Activated CD8-positive, alpha-beta memory T cell treated with anti-CD3 and anti-CD28 coated beads, Interleukin-2, amount 10 ng/mL, durations not matched to agents 7 days and 5 days (primary cell): Measurements from ENCODE around the gene ZNF407. TPM values are rescaled to one million over a fixed set of nuclear protein-coding genes. Genes with fewer than 3 reads are reported as not detected.

Experiments used
- ATAC-seq: fragments of 150-1000 bp; cut with Tn5 transposase; one replicate; pipeline ENCODE4 v1.10.0; 2021; ENCODE audit warnings: moderate library complexity
- CTCF ChIA-PET: fragments of 350-600 bp; sonication (Branson Sonifier 250); formaldehyde crosslinking; loops from one replicate; lab custom pipeline; 2021; ENCODE audit warnings: antibody characterized with exemption; lab: Charles Lee
- DNase-seq: peaks from one replicate; pipeline ENCODE4 v3.0.0-alpha.2; 2020
- H3K27ac Mint-ChIP-seq: one replicate; pipeline ENCODE4 v1.8.0; 2021; ENCODE audit warnings: mild to moderate bottlenecking, mixed read lengths
- H3K27me3 Mint-ChIP-seq: one replicate; pipeline ENCODE4 v1.8.0; 2021; ENCODE audit warnings: mixed read lengths
- H3K36me3 Mint-ChIP-seq: one replicate; pipeline ENCODE4 v1.8.0; 2021; ENCODE audit warnings: mild to moderate bottlenecking, mixed read lengths
- H3K4me1 Mint-ChIP-seq: one replicate; pipeline ENCODE4 v1.8.0; 2021; ENCODE audit warnings: mixed read lengths
- H3K4me3 Mint-ChIP-seq: one replicate; pipeline ENCODE4 v1.8.0; 2021; ENCODE audit warnings: mild to moderate bottlenecking, moderate library complexity, mixed read lengths
- H3K9me3 Mint-ChIP-seq: one replicate; pipeline ENCODE4 v1.8.0; 2022; ENCODE audit warnings: low read depth, mixed read lengths
- total RNA-seq, 2 experiments: library from RNA; stranded (reverse); gene quantifications; one replicate each; pipeline ENCODE4 v1.2.3, GENCODE V29; 2021

ZNF407 gene
- total RNA-seq, 2 experiments from 2014 or later: 12.9 to 16.6 TPM

DNA sequence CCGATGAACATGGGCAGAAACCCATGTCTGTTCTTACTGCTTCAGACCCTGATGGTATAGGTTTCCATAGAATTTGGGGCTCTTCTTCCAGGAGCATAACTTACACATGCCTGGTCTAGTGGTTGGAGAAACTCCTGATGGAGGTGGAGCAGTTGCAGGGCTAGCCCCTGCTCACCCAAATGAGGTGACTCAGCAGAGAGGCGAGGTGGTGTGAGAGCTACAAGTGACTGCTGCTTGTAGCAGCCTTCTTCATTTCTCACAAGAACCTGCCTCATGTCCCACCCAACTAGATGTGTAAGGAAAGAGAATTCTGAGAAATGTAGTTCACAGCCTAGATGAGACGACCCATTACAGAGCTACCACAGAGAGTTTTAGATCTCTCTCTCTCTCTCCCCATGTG lies 105.3 kb downstream of the ZNF407 start:
- H3K9me3 Mint-ChIP-seq: no peaks in the 10 kb centered on the region
- no peak for ATAC-seq
- peaks cover 8% of the 10 kb centered on the region for H3K4me1 Mint-ChIP-seq
- DNase-seq: no peak
- H3K4me3 Mint-ChIP-seq: no peak overlapping the region
- no peaks in the 10 kb centered on the region for H3K27me3 Mint-ChIP-seq
- no peak overlapping the region for H3K27ac Mint-ChIP-seq
- H3K36me3 Mint-ChIP-seq: peaks cover 5% of the 10 kb centered on the region
- CTCF ChIA-PET: interaction anchor here (0.7 kb wide), 1 partner anchor 15 kb away, joined by 3 read pairs; no protein-coding TSS in a partner anchor

DNA sequence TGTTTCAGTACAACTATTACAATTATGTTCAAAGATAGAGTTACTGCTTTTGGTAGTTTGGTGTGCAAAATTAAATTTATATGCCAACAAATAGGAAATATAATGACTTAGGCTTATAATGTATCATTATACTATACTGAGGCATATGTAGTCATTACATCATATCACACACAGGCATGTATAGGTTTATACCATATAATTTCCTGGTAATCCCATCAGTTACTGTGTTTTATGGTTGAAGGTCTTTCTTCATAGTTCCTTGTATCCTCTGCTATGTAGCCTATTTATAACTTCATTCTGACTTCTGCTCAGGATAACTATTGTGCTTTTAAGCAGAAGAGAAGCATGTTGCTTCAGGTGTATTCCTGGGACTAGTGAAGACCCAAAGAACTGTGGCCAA lies 110.5 kb downstream of the ZNF407 start:
- Mint-ChIP-seq H3K4me1 (peaks cover 8% of the 10 kb centered on the region), H3K4me3 (no peak overlapping the region), H3K9me3 (no peaks in the 10 kb centered on the region), H3K27ac (no peak overlapping the region), H3K36me3 (peaks cover 5% of the 10 kb centered on the region), H3K27me3 (no peaks in the 10 kb centered on the region)
- ATAC-seq: no peak
- no peak for DNase-seq
- CTCF ChIA-PET: no interaction called here

DNA sequence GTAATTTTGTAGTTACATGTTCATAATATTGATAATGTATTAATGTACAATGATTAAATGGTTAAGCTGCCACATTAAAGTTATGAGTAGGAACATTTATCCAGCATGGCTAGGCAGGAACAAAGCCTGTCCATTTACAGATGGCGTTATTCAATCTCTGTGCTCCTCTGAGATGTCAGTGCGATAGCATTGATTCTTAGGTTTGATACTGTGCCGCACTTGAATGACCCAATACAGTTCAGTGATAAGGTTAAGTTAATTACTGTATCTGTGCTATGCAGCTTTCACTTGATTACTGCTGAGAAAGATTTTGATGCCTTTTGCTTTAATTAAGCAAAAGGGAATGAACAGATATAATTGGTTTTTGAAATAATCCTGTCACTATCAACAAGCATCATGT lies 111.8 kb downstream of the ZNF407 start:
- CTCF ChIA-PET: no interaction called here
- no peak overlapping the region for H3K4me3 Mint-ChIP-seq
- H3K4me1 Mint-ChIP-seq: peaks cover 9% of the 10 kb centered on the region
- ATAC-seq (no peak), DNase-seq (no peak)
- no peaks in the 10 kb centered on the region for H3K27me3 Mint-ChIP-seq
- H3K27ac Mint-ChIP-seq: no peak overlapping the region
- peaks cover 5% of the 10 kb centered on the region for H3K36me3 Mint-ChIP-seq
- no peaks in the 10 kb centered on the region for H3K9me3 Mint-ChIP-seq

DNA sequence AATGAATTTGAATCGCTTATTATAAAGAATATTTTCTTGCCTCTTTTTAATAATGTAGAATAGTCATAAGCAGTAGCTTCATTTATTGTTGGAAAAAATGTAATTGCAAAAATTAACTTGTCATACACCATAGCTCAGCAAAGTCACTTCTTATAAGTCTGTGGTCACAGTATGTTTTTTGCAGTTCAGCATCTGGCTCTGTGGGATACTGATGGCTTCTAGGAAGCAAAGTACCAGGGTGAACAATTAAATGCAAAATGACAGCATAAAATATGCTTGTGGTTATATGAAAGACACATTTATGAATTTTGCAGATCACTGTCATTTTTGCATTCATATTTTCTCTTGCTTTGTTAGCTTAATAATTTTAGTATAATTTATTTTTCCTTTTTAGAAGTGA lies 116.5 kb downstream of the ZNF407 start:
- H3K4me3 Mint-ChIP-seq: no peak overlapping the region
- no peaks in the 10 kb centered on the region for H3K9me3 Mint-ChIP-seq
- DNase-seq (no peak), ATAC-seq (no peak)
- H3K27ac Mint-ChIP-seq: no peak overlapping the region
- H3K36me3 Mint-ChIP-seq: peaks cover 2% of the 10 kb centered on the region
- CTCF ChIA-PET: no interaction called here
- H3K27me3 Mint-ChIP-seq: no peaks in the 10 kb centered on the region
- H3K4me1 Mint-ChIP-seq: peaks cover 3% of the 10 kb centered on the region

DNA sequence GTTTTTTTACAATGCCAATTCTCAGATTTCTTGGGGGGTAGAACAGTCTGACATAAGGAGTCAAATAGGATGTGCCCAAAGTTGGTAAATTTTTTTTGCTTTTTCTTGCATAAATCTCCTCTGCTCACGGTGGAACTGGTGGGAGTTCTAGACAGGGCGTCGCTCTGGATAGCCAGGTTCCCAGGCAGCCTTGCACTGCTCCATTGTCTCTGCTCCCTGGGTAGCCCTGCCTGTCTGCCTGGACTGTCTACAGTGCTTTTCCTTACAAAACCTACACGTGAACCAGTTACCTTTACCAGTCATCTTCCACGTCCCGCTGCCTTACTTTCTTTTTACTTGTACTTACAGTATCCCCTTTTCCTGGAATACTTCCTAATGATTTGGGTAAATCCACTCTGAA lies 117.1 kb downstream of the ZNF407 start:
- no peak for DNase-seq
- CTCF ChIA-PET: no interaction called here
- Mint-ChIP-seq H3K4me3 (no peak overlapping the region), H3K9me3 (no peaks in the 10 kb centered on the region), H3K27ac (no peak overlapping the region), H3K27me3 (no peaks in the 10 kb centered on the region), H3K4me1 (peaks cover 3% of the 10 kb centered on the region), H3K36me3 (peaks cover 4% of the 10 kb centered on the region)
- ATAC-seq: no peak

DNA sequence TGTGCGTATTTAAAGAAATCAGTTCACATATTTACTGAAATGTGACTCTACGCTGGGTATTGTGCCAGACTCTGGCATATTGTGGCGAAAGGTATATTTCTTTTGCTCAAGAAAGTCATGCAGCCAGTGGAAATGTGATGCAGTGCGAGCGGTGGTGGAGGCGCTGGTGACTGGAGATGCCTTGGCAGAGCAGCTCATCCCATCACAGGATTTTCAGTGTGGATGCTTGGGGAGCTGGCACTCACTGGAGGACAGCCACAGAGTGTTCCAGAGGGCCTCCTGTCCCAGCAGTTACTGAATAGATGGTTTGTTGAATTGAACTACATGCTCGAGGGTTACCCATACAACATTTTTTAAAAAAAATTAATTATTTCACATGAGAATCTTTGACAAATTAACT lies 117.6 kb downstream of the ZNF407 start:
- CTCF ChIA-PET: no interaction called here
- H3K4me3 Mint-ChIP-seq: no peak overlapping the region
- no peaks in the 10 kb centered on the region for H3K27me3 Mint-ChIP-seq
- no peak overlapping the region for H3K27ac Mint-ChIP-seq
- H3K36me3 Mint-ChIP-seq: peaks cover 4% of the 10 kb centered on the region
- ATAC-seq (no peak), DNase-seq (no peak)
- H3K4me1 Mint-ChIP-seq: peaks cover 3% of the 10 kb centered on the region
- no peaks in the 10 kb centered on the region for H3K9me3 Mint-ChIP-seq

DNA sequence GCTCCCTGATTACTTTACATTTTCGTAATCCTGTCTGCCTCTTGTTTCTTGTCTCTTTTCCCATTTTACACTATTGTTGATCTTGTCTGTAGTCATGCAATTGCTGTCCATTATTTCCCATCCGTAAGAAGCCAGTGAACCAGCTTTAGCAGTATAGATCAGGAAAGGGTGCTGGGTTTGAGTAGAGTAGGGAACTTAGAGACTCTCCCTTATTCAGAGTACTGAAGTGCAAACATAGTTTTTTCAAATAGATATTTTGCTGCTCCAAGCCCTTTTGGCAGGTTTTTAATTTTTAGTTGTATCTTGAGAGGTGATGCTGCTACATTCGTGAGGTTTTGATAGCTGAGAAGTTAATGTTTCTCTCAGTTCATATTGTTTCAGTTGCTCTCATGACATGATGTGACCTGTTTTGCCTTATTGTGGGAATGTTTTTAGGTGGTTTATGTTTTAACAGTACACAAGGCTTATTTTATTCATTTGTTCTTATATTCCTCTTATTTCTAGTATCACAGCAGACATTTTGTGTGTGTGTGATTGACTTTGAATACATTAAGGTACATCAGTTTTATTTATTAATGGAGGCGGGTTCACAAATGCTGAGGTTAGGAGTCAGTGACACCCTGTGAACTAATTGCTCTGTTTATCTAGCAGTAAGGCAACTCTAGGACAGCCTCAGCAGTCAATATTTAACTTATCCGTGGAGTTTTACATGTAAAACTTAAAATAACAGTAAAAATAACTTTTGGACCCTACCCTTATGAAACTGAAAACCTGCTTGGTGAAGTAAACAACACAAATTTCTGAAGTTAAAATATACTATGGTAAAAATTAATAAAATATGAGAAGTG lies 118.4 kb downstream of the ZNF407 start:
- H3K4me3 Mint-ChIP-seq: no peak overlapping the region
- H3K27me3 Mint-ChIP-seq: no peaks in the 10 kb centered on the region
- CTCF ChIA-PET: no interaction called here
- ATAC-seq (no peak), DNase-seq (no peak)
- peaks cover 3% of the 10 kb centered on the region for H3K4me1 Mint-ChIP-seq
- H3K9me3 Mint-ChIP-seq: no peaks in the 10 kb centered on the region
- no peak overlapping the region for H3K27ac Mint-ChIP-seq
- peaks cover 2% of the 10 kb centered on the region for H3K36me3 Mint-ChIP-seq

DNA sequence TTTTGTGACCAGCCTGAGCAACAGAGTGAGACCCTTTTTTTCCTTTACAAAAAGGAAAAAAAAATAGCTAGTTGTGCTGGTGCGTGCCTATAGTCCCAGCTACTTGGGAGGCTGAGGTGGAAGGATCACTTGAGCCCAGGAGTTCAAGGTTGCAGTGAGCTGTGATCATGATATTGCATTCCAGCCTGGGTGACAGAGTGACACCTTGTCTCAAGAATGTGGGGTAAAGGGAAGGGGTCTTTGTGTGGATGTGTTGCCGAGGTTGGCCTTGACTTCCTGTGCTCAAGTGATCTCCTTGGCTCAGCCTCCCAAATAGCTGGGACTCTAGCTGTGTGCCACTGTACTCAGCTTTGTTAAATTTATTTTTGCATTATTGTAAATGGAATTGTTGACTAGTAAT lies 120.6 kb downstream of the ZNF407 start:
- no peak for DNase-seq
- no peaks in the 10 kb centered on the region for H3K27me3 Mint-ChIP-seq
- no peak for ATAC-seq
- H3K9me3 Mint-ChIP-seq: no peaks in the 10 kb centered on the region
- no peak overlapping the region for H3K27ac Mint-ChIP-seq
- H3K4me1 Mint-ChIP-seq: peaks cover 15% of the 10 kb centered on the region
- CTCF ChIA-PET: no interaction called here
- no peak overlapping the region for H3K4me3 Mint-ChIP-seq
- H3K36me3 Mint-ChIP-seq: peaks cover 4% of the 10 kb centered on the region

DNA sequence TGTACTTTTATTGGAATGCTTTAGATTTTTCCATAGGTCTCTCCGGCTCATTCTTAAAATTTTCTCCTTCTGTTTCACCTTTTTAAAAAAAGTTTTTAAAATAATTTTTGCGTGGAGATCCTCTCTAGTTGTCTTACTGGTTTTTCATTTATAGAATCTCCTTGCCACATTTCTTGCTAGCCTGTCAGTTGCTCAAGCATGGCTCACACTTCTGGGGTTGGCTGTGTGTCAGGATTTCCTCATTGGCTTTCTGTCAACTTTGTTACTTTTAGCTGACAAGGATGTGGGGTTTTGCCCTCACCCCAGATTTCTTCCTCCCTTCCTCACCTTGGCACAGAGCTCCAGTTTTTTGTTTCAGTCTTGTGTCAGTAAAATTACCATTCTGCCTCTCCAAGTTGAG lies 124.6 kb downstream of the ZNF407 start:
- Mint-ChIP-seq H3K4me3 (no peak overlapping the region), H3K27ac (no peak overlapping the region), H3K9me3 (no peaks in the 10 kb centered on the region), H3K36me3 (peaks cover 7% of the 10 kb centered on the region), H3K27me3 (no peaks in the 10 kb centered on the region), H3K4me1 (peaks cover 13% of the 10 kb centered on the region)
- no peak for ATAC-seq
- CTCF ChIA-PET: no interaction called here
- no peak for DNase-seq

DNA sequence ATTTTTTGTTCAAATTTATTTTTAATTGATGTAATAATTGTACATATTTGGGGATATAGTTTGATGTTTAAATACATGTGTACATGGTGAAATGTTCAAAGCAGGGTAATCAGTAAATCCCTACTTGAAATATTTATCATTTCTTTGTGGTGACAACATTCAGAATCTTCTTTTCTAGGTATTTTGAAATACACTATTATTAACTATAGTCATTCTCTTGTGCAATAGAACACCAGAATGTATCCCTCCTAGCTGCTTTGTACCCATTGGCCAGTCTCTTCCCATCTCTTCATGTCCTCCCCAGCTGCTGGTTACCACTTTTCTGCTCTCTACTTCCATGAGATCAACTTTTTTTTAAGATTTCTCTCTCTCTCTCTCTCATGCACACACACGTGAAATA lies 126.5 kb downstream of the ZNF407 start:
- Mint-ChIP-seq H3K4me3 (no peak overlapping the region), H3K9me3 (no peaks in the 10 kb centered on the region), H3K4me1 (peaks cover 13% of the 10 kb centered on the region), H3K36me3 (peaks cover 11% of the 10 kb centered on the region), H3K27me3 (no peaks in the 10 kb centered on the region), H3K27ac (no peak overlapping the region)
- DNase-seq (no peak), ATAC-seq (no peak)
- CTCF ChIA-PET: no interaction called here

DNA sequence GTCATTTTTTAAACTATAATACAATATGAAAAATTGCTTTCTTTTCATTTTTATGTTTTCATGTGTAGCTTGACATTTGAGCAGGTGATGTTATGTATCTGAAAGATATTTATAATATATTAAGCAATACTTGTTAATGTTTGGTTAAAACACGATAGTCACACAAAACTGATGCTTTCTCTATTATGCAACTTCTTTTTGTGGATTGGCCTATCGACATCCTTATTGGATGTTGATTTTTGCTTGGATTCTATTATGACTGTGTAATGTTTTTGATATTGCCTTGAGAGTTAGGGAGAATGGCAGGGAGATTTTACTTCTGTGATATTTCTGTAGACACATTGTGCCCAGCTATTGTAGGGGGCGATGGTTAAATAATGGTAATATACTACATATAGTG lies 128.0 kb downstream of the ZNF407 start:
- Mint-ChIP-seq H3K27ac (no peak overlapping the region), H3K4me3 (no peak overlapping the region), H3K9me3 (no peaks in the 10 kb centered on the region), H3K36me3 (peaks cover 9% of the 10 kb centered on the region), H3K27me3 (no peaks in the 10 kb centered on the region), H3K4me1 (peaks cover 13% of the 10 kb centered on the region)
- ATAC-seq: no peak
- DNase-seq: no peak
- CTCF ChIA-PET: no interaction called here

DNA sequence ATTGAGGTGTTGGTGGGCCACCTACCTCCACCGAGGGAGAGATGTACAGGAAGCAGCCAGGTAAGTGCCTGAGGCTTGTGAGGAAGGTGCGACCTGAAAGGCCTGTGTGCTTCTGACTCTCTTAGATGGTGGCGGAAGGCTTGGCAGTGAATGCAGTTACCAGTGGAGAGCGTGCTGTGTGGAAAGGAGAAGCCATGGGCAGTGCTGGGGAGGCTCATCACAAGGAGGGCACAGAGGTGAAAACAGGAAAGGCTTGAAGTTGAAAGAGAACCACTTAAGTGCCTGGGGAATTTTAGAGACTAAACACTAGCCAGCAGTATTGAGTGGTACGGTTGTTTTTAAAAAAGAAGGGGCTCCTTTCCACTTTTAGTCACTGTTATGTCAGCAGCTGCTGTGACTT lies 130.9 kb downstream of the ZNF407 start:
- ATAC-seq (no peak), DNase-seq (no peak)
- Mint-ChIP-seq H3K4me3 (no peak overlapping the region), H3K4me1 (peaks cover 2% of the 10 kb centered on the region), H3K27ac (no peak overlapping the region), H3K36me3 (peaks cover 8% of the 10 kb centered on the region), H3K9me3 (no peaks in the 10 kb centered on the region), H3K27me3 (no peaks in the 10 kb centered on the region)
- CTCF ChIA-PET: no interaction called here

DNA sequence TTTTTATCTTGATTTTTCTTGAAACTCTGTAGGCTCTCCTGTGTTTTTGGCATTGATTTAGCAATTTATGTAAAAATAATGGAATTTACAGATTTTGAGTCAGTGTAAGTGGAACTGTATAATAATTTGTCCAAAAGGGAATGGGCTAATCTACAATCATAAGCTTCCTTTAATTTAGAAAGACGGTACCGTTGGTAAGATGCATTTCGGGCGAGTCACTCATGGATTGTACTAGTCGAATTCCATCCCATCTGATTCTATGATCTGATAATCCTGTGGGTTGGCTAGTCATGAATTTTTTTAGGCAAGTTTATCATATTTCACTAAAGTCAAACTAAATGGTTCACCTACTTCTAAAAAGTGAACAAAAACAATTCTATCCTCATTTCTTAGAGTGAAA lies 133.4 kb downstream of the ZNF407 start:
- Mint-ChIP-seq H3K36me3 (peaks cover 6% of the 10 kb centered on the region), H3K4me3 (no peak overlapping the region), H3K27ac (no peak overlapping the region), H3K9me3 (no peaks in the 10 kb centered on the region), H3K27me3 (no peaks in the 10 kb centered on the region), H3K4me1 (peaks cover 2% of the 10 kb centered on the region)
- ATAC-seq: no peak
- DNase-seq: no peak
- CTCF ChIA-PET: no interaction called here

DNA sequence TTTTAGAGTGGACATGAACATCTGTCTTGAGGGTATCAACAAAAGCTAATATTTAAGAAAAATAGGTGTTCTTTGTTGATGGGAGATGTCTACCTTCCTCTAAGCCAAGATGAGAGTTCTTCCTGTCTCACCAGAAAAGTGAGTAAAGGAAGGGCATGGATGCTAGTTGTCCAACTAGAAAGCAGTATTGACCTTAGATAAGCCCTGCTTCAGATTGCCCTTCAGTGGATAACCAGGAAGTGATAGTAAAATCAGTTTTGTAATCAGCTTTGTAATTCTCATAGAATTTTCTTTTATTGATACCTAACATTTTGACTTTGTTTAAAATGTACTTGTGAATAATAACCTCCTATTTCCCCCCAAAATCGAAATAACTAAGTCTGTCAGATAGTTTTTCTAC lies 134.7 kb downstream of the ZNF407 start:
- Mint-ChIP-seq H3K36me3 (peaks cover 5% of the 10 kb centered on the region), H3K27me3 (no peaks in the 10 kb centered on the region), H3K4me1 (no peaks in the 10 kb centered on the region), H3K9me3 (no peaks in the 10 kb centered on the region), H3K27ac (no peak overlapping the region), H3K4me3 (no peak overlapping the region)
- ATAC-seq: no peak
- CTCF ChIA-PET: no interaction called here
- no peak for DNase-seq
